Measurements from ENCODE around the gene ARNT2. TPM values are rescaled to one million over a fixed set of nuclear protein-coding genes. Genes with fewer than 3 reads are reported as not detected.
"Not testable (repeated sequence)": the region's sequence is repeated elsewhere in the genome, so short reads cannot be mapped to it uniquely, and the experiment has no call there.

The ARNT2 gene
- total RNA-seq, 5 donors from 2014 or later (not counting 1 experiment from before 2014, with no cell fraction given) = 0.18 TPM; not detected in 4

GRCh38 chr15:80509800-80510199, 105.6 kb downstream of the ARNT2 start:
- Mint-ChIP-seq H3K27me3 (peaks cover 4 to 8% of the 10 kb centered on the region in 2 donors), H3K36me3 (no peaks in the 10 kb centered on the region), H3K9me3 (peaks cover 0 to 5% (median 0%) of the 10 kb centered on the region in 3 donors), H3K4me3 (no peak overlapping the region), H3K27ac (no peak overlapping the region), H3K4me1 (no peaks in the 10 kb centered on the region)
- Histone ChIP-seq H3K4me3 (ENCODE audit: control insufficient read depth in 1 of 2, extremely low read depth in 1 of 2, low read length in 1 of 2) (no peak overlapping the region), H3K36me3 (ENCODE audit: control insufficient read depth in 2 of 2, extremely low read depth in 1 of 2, insufficient read depth in 1 of 2, low read length in 1 of 2) (no peaks in the 10 kb centered on the region), H3K27ac (ENCODE audit: low read length) (no peak overlapping the region), H3K27me3 (replicated peaks in 1 of 2; ENCODE audit: control insufficient read depth in 2 of 2, extremely low read depth in 1 of 2, insufficient read depth in 2 of 2, low read length in 1 of 2) (peaks cover 0 to 4% of the 10 kb centered on the region in 2 experiments), H3K9me3 (no peaks in the 10 kb centered on the region), H3K4me1 (ENCODE audit: control insufficient read depth in 1 of 2, extremely low read depth in 1 of 2, insufficient read depth in 2 of 2, low read length in 2 of 2) (no peaks in the 10 kb centered on the region)
- 59% methylated on average over 5 of the region's 5 CpGs for WGBS (ENCODE audit: insufficient coverage)
- no peak for ATAC-seq (replicated peaks in 1 of 4)
- no peak for DNase-seq
- POLR2A ChIA-PET = no interaction called here
- CTCF ChIA-PET = interaction anchor here in 1 of 2 donors (0.7 kb wide), 1 partner anchor 121 kb away, joined by 3 read pairs; no protein-coding TSS in a partner anchor

GRCh38 chr15:80510985-80511384, 106.8 kb downstream of the ARNT2 start:
- H3K4me3 Mint-ChIP-seq; H3K9me3 ChIP-seq; H3K36me3 Mint-ChIP-seq; H3K27me3 Mint-ChIP-seq; H3K27ac ChIP-seq (ENCODE audit: low read length); H3K4me3 ChIP-seq (ENCODE audit: control insufficient read depth in 1 of 2, extremely low read depth in 1 of 2, low read length in 1 of 2); ATAC-seq (replicated peaks in 1 of 4); DNase-seq; POLR2A ChIA-PET; H3K36me3 ChIP-seq (ENCODE audit: control insufficient read depth in 2 of 2, extremely low read depth in 1 of 2, insufficient read depth in 1 of 2, low read length in 1 of 2); H3K27ac Mint-ChIP-seq; H3K27me3 ChIP-seq (replicated peaks in 1 of 2; ENCODE audit: control insufficient read depth in 2 of 2, extremely low read depth in 1 of 2, insufficient read depth in 2 of 2, low read length in 1 of 2); H3K9me3 Mint-ChIP-seq; H3K4me1 Mint-ChIP-seq; H3K4me1 ChIP-seq (ENCODE audit: control insufficient read depth in 1 of 2, extremely low read depth in 1 of 2, insufficient read depth in 2 of 2, low read length in 2 of 2): not testable (repeated sequence)
- 100% methylated on average over 1 of the region's 4 CpGs for WGBS (ENCODE audit: insufficient coverage)
- CTCF ChIA-PET = interaction anchor here in 1 of 2 donors (0.6 kb wide), 1 partner anchor 1242 kb away, joined by 4 read pairs; no protein-coding TSS in a partner anchor

DNA sequence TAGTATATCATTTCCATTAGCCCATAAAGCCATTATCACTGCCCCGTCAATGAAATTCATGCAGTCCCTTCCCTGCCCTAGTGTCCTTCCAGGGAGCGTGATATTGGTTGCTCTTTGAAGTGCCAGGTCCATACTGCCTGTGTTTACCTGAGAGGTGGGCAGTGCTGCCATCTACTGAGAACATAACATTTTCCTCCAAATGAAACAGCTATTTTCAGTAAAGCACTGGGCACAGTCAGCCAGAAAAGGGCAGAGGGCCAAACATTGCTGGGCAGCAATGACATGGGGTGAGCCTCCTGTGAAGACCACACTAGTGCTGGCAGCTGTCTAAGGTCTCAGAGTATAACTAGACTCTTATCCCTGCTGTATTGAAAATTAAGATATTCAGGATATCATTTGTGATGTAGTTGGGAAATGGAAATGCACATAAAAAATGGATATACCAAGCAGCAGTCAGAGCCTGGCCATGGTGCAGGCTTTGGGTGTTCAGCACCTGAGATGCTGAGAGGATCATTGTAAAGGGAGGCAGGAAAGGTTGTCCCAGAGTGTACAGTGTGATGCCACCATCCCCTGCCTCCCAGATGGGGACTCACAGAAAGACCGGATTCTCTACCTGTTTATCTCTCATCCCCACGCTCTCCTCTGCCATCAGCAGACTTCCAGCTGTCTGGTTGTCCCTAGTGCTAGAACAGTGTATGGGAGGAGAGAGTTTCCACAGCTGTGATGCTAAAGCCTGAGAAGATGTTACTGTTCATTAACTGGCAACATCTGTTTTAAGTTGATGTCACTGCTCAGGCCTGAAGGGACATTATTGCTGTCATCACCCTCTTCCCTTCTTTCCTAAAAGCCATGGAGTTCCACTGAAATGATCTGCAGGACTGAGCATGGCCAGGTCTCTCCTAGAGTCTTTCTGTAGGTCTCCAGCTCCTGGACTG, 108.8 kb downstream of the ARNT2 start:
- peaks cover 4 to 8% of the 10 kb centered on the region in 2 donors for H3K27me3 Mint-ChIP-seq
- no peak overlapping the region for H3K4me3 Mint-ChIP-seq
- H3K36me3 Mint-ChIP-seq = no peaks in the 10 kb centered on the region
- WGBS (ENCODE audit: insufficient coverage) = 100% methylated on average over 1 of the region's 4 CpGs
- ChIA-PET CTCF (no interaction called here), POLR2A (no interaction called here)
- Histone ChIP-seq H3K9me3 (no peaks in the 10 kb centered on the region), H3K27me3 (replicated peaks in 1 of 2; ENCODE audit: control insufficient read depth in 2 of 2, extremely low read depth in 1 of 2, insufficient read depth in 2 of 2, low read length in 1 of 2) (no peaks in the 10 kb centered on the region), H3K27ac (ENCODE audit: low read length) (no peak overlapping the region), H3K4me3 (ENCODE audit: control insufficient read depth in 1 of 2, extremely low read depth in 1 of 2, low read length in 1 of 2) (no peak overlapping the region), H3K4me1 (ENCODE audit: control insufficient read depth in 1 of 2, extremely low read depth in 1 of 2, insufficient read depth in 2 of 2, low read length in 2 of 2) (no peaks in the 10 kb centered on the region), H3K36me3 (ENCODE audit: control insufficient read depth in 2 of 2, extremely low read depth in 1 of 2, insufficient read depth in 1 of 2, low read length in 1 of 2) (no peaks in the 10 kb centered on the region)
- peaks cover 5 to 20% (median 7%) of the 10 kb centered on the region in 3 donors for H3K9me3 Mint-ChIP-seq
- ATAC-seq (replicated peaks in 1 of 4) = no peak
- no peaks in the 10 kb centered on the region for H3K4me1 Mint-ChIP-seq
- no peak for DNase-seq
- H3K27ac Mint-ChIP-seq = no peak overlapping the region

DNA sequence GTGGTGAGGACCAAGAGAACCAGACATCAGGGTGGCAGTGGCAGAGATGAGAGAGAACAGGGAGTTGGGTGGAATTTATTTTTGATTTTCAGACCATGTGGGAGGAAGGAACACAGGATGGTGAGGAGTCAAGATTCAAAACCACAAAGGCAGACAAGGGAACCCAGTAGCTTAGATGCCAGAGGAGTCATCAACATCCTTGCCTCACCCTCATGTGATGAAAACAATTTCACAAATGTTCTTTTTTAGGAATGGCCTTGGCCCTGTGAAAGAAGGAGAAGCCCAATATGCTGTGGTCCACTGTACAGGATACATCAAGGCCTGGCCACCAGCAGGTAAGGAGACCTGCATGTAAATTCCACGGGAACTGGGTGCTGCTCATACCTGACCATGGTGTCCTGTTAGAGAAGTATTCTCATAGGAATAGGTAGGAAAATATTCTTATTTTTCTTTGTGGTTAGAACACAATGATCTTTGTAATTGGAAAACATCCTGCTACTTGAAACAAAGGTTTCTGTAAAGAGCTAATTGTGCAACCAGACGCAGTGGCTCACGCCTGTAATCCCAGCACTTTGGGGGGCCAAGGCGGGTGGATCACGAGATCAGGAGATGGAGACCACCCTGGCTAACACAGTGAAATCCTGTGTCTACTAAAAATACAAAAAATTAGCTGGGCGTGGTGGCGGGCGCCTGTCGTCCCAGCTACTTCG, 110.0 kb downstream of the ARNT2 start:
- Histone ChIP-seq H3K27ac (ENCODE audit: low read length) (no peak overlapping the region), H3K27me3 (replicated peaks in 1 of 2; ENCODE audit: control insufficient read depth in 2 of 2, extremely low read depth in 1 of 2, insufficient read depth in 2 of 2, low read length in 1 of 2) (no peaks in the 10 kb centered on the region), H3K4me1 (ENCODE audit: control insufficient read depth in 1 of 2, extremely low read depth in 1 of 2, insufficient read depth in 2 of 2, low read length in 2 of 2) (no peaks in the 10 kb centered on the region), H3K9me3 (no peaks in the 10 kb centered on the region), H3K36me3 (ENCODE audit: control insufficient read depth in 2 of 2, extremely low read depth in 1 of 2, insufficient read depth in 1 of 2, low read length in 1 of 2) (no peaks in the 10 kb centered on the region), H3K4me3 (ENCODE audit: control insufficient read depth in 1 of 2, extremely low read depth in 1 of 2, low read length in 1 of 2) (no peak overlapping the region)
- DNase-seq (no peak), ATAC-seq (replicated peaks in 1 of 4) (no peak)
- H3K4me3 Mint-ChIP-seq = no peak overlapping the region
- H3K9me3 Mint-ChIP-seq = peaks cover 5 to 20% (median 7%) of the 10 kb centered on the region in 3 donors
- ChIA-PET POLR2A (no interaction called here), CTCF (no interaction called here)
- WGBS (ENCODE audit: insufficient coverage) = 93% methylated on average over 7 of the region's 10 CpGs
- H3K4me1 Mint-ChIP-seq = no peaks in the 10 kb centered on the region
- no peak overlapping the region for H3K27ac Mint-ChIP-seq
- no peaks in the 10 kb centered on the region for H3K36me3 Mint-ChIP-seq
- H3K27me3 Mint-ChIP-seq = peaks cover 4 to 8% of the 10 kb centered on the region in 2 donors

GRCh38 chr15:80517290-80517689, 113.1 kb downstream of the ARNT2 start:
- POLR2A ChIA-PET = no interaction called here
- no peak for ATAC-seq (replicated peaks in 1 of 4)

GRCh38 chr15:80518522-80518921, 114.3 kb downstream of the ARNT2 start:
- H3K9me3 ChIP-seq = no peaks in the 10 kb centered on the region
- no peaks in the 10 kb centered on the region for H3K27me3 ChIP-seq (replicated peaks in 1 of 2; ENCODE audit: control insufficient read depth in 2 of 2, extremely low read depth in 1 of 2, insufficient read depth in 2 of 2, low read length in 1 of 2)
- no peak overlapping the region for H3K4me3 ChIP-seq (ENCODE audit: control insufficient read depth in 1 of 2, extremely low read depth in 1 of 2, low read length in 1 of 2)
- no peak for DNase-seq
- H3K4me1 ChIP-seq (ENCODE audit: control insufficient read depth in 1 of 2, extremely low read depth in 1 of 2, insufficient read depth in 2 of 2, low read length in 2 of 2) = no peaks in the 10 kb centered on the region
- POLR2A ChIA-PET = no interaction called here
- H3K27ac ChIP-seq (ENCODE audit: low read length) = no peak overlapping the region
- CTCF ChIA-PET = no interaction called here
- no peaks in the 10 kb centered on the region for H3K36me3 ChIP-seq (ENCODE audit: control insufficient read depth in 2 of 2, extremely low read depth in 1 of 2, insufficient read depth in 1 of 2, low read length in 1 of 2)
- Mint-ChIP-seq H3K9me3 (peaks cover 0 to 20% (median 7%) of the 10 kb centered on the region in 3 donors), H3K4me1 (no peaks in the 10 kb centered on the region), H3K27ac (no peak overlapping the region), H3K27me3 (peaks cover 6 to 9% of the 10 kb centered on the region in 2 donors), H3K36me3 (no peaks in the 10 kb centered on the region), H3K4me3 (no peak overlapping the region)
- ATAC-seq (replicated peaks in 1 of 4) = no peak
- no CpG with 5 or more reads among the region's 1 CpG for WGBS (ENCODE audit: insufficient coverage)

More at GRCh38 chr15:80517290-80517689, 113.1 kb downstream of the ARNT2 start:
- H3K27me3 ChIP-seq (replicated peaks in 1 of 2; ENCODE audit: control insufficient read depth in 2 of 2, extremely low read depth in 1 of 2, insufficient read depth in 2 of 2, low read length in 1 of 2) = no peaks in the 10 kb centered on the region
- CTCF ChIA-PET = no interaction called here
- H3K9me3 ChIP-seq = no peaks in the 10 kb centered on the region
- Mint-ChIP-seq H3K4me3 (no peak overlapping the region), H3K27me3 (peaks cover 0 to 3% of the 10 kb centered on the region in 2 donors), H3K4me1 (no peaks in the 10 kb centered on the region), H3K9me3 (peaks cover 0 to 20% (median 7%) of the 10 kb centered on the region in 3 donors), H3K27ac (no peak overlapping the region), H3K36me3 (no peaks in the 10 kb centered on the region)
- H3K4me1 ChIP-seq (ENCODE audit: control insufficient read depth in 1 of 2, extremely low read depth in 1 of 2, insufficient read depth in 2 of 2, low read length in 2 of 2) = no peaks in the 10 kb centered on the region
- no peak for DNase-seq
- H3K27ac ChIP-seq (ENCODE audit: low read length) = no peak overlapping the region
- no peaks in the 10 kb centered on the region for H3K36me3 ChIP-seq (ENCODE audit: control insufficient read depth in 2 of 2, extremely low read depth in 1 of 2, insufficient read depth in 1 of 2, low read length in 1 of 2)
- H3K4me3 ChIP-seq (ENCODE audit: control insufficient read depth in 1 of 2, extremely low read depth in 1 of 2, low read length in 1 of 2) = no peak overlapping the region
